Muscle of leg (tissue), 11 donors: ENCODE measurements around the gene KCNK4. TPM values are rescaled to one million over a fixed set of nuclear protein-coding genes. Genes with fewer than 3 reads are reported as not detected.

ENCODE experiments used
- DNase-seq: peaks from one replicate; pipeline ENCODE4 v3.0.0; 2013
- H3K27ac ChIP-seq: one replicate; pipeline ENCODE4 v1.5.1; 2013; ENCODE audit warnings: mild to moderate bottlenecking, low read length, control low read depth
- H3K27me3 ChIP-seq: one replicate; pipeline ENCODE4 v1.6.1; 2013; ENCODE audit warnings: low read length; ENCODE audit not compliant: control insufficient read depth, insufficient read depth
- H3K36me3 ChIP-seq: one replicate; pipeline ENCODE4 v1.6.1; 2013; ENCODE audit warnings: low read length; ENCODE audit not compliant: control insufficient read depth, insufficient read depth
- H3K4me1 ChIP-seq: one replicate; pipeline ENCODE4 v1.6.1; 2013; ENCODE audit warnings: low read length; ENCODE audit not compliant: control insufficient read depth, insufficient read depth
- H3K4me3 ChIP-seq: one replicate; pipeline ENCODE4 v1.5.1; 2013; ENCODE audit warnings: low read length, control low read depth
- H3K9me3 ChIP-seq: replicated peaks from 2 replicates; pipeline ENCODE4 v1.6.1; 2013; ENCODE audit warnings: low read depth, low read length; ENCODE audit not compliant: control insufficient read depth
- WGBS: methylation state at CpG from one replicate; pipeline ENCODE4 v1.1.5; 2013; ENCODE audit warnings: missing lambda C conversion rate; ENCODE audit not compliant: insufficient coverage; 5-methylcytosine and 5-hydroxymethylcytosine counted together
- polyA plus RNA-seq, 8 donors: library from polyadenylated mRNA; unstranded; fragments of 120-200 nt; gene quantifications; one replicate each; pipeline versions ENCODE4 v1.2.1 to v1.2.3, GENCODE V29; 2013; ENCODE audit warnings: inconsistent platforms in 1 of 8, low replicate concordance in 1 of 8; ENCODE audit not compliant: insufficient read length in 8 of 8, insufficient read depth in 1 of 8
- total RNA-seq: library from RNA; stranded (reverse); fragments of 120-200 nt; gene quantifications from one replicate; pipeline ENCODE4 v1.2.4, GENCODE V29; 2013

Gene KCNK4
- total and polyA plus RNA-seq, 9 donors: 0.08 to 0.13 TPM; not detected in 7

GRCh38 chr11:64299847-64300648 lies 8.9 kb downstream of the KCNK4 start, which contains the start of gene CATSPERZ:
TSS of gene CATSPERZ (plus strand) at chr11:64300358. CDS start at chr11:64300411, 53 bp downstream.
- no peaks in the 10 kb centered on the region for H3K36me3 ChIP-seq
- H3K4me3 ChIP-seq: no peak within 1 kb of the TSS
- peaks cover 29% of the 10 kb centered on the region for H3K4me1 ChIP-seq
- no peak within 1 kb of the TSS for H3K27ac ChIP-seq
- H3K27me3 ChIP-seq: peaks cover 72% of the 10 kb centered on the region
- WGBS: 3% methylated on average over 50 of the region's 54 CpGs
- no peak for DNase-seq
- H3K9me3 ChIP-seq: no peaks in the 10 kb centered on the region

GRCh38 chr11:64303109-64304031 lies 12.3 kb downstream of the KCNK4 start:
- peaks cover 40% of the 10 kb centered on the region for H3K4me1 ChIP-seq
- H3K4me3 ChIP-seq: no peak overlapping the region
- no peak for DNase-seq
- no peaks in the 10 kb centered on the region for H3K9me3 ChIP-seq
- H3K36me3 ChIP-seq: peaks cover 4% of the 10 kb centered on the region
- peaks cover 39% of the 10 kb centered on the region for H3K27me3 ChIP-seq
- no peak overlapping the region for H3K27ac ChIP-seq
- WGBS: 82% methylated on average over 3 of the region's 13 CpGs

- H3K36me3 ChIP-seq: peaks cover 4% of the 10 kb centered on the region
- H3K4me3 ChIP-seq: peak overlapping the region; percentile 57
- 47% methylated on average over 3 of the region's 5 CpGs for WGBS
- H3K27me3 ChIP-seq: peaks cover 33% of the 10 kb centered on the region
- DNase-seq: no peak
- peak overlapping the region; percentile 96 for H3K27ac ChIP-seq
- no peaks in the 10 kb centered on the region for H3K9me3 ChIP-seq
- peaks cover 39% of the 10 kb centered on the region for H3K4me1 ChIP-seq
Measured at GRCh38 chr11:64304032-64304315, 12.9 kb downstream of the KCNK4 start.

- Histone ChIP-seq H3K36me3 (peaks cover 4% of the 10 kb centered on the region), H3K27ac (peak overlapping the region; percentile 96), H3K4me1 (peaks cover 34% of the 10 kb centered on the region), H3K4me3 (peak overlapping the region; percentile 57), H3K27me3 (peaks cover 27% of the 10 kb centered on the region), H3K9me3 (no peaks in the 10 kb centered on the region)
- peak; percentile 90 for DNase-seq
- under 1% methylated on average over 38 of the region's 46 CpGs for WGBS
Measured at GRCh38 chr11:64304316-64305072, 13.4 kb downstream of the KCNK4 start.

- Histone ChIP-seq H3K27me3 (peaks cover 20% of the 10 kb centered on the region), H3K9me3 (no peaks in the 10 kb centered on the region), H3K27ac (peak within 1 kb of the TSS; percentile 96), H3K4me3 (peak within 1 kb of the TSS; percentile 57), H3K36me3 (peaks cover 4% of the 10 kb centered on the region), H3K4me1 (peaks cover 27% of the 10 kb centered on the region)
- WGBS: under 1% methylated on average over 60 of the region's 81 CpGs
- DNase-seq: peak; percentile 99
Measured at GRCh38 chr11:64305075-64305690, 14.1 kb downstream of the KCNK4 start, which contains the start of gene ESRRA. TSS of gene ESRRA (plus strand) at chr11:64305524. CDS start at chr11:64307180, 1,656 bp downstream.

GRCh38 chr11:64305691-64306562 lies 14.8 kb downstream of the KCNK4 start:
- H3K4me1 ChIP-seq: peaks cover 20% of the 10 kb centered on the region
- 2% methylated on average over 59 of the region's 71 CpGs for WGBS
- peaks cover 13% of the 10 kb centered on the region for H3K27me3 ChIP-seq
- peak overlapping the region; percentile 55 for H3K4me3 ChIP-seq
- peaks cover 4% of the 10 kb centered on the region for H3K36me3 ChIP-seq
- DNase-seq: peak; percentile 66
- peak overlapping the region; percentile 53 for H3K27ac ChIP-seq
- H3K9me3 ChIP-seq: no peaks in the 10 kb centered on the region

GRCh38 chr11:64306563-64306875 lies 15.4 kb downstream of the KCNK4 start:
- Histone ChIP-seq H3K27ac (no peak overlapping the region), H3K4me3 (peak overlapping the region; percentile 55), H3K9me3 (no peaks in the 10 kb centered on the region), H3K4me1 (peaks cover 20% of the 10 kb centered on the region), H3K27me3 (peaks cover 7% of the 10 kb centered on the region), H3K36me3 (peaks cover 4% of the 10 kb centered on the region)
- no peak for DNase-seq
- 24% methylated on average over 8 of the region's 9 CpGs for WGBS

GRCh38 chr11:64306876-64307622 lies 15.9 kb downstream of the KCNK4 start:
- Histone ChIP-seq H3K4me1 (peaks cover 20% of the 10 kb centered on the region), H3K27me3 (peaks cover 2% of the 10 kb centered on the region), H3K9me3 (no peaks in the 10 kb centered on the region), H3K36me3 (peaks cover 4% of the 10 kb centered on the region), H3K27ac (no peak overlapping the region), H3K4me3 (no peak overlapping the region)
- no peak for DNase-seq
- WGBS: 62% methylated on average over 7 of the region's 15 CpGs
